ENCODE results near the gene ELOVL6. TPM values are rescaled to one million over a fixed set of nuclear protein-coding genes. Genes with fewer than 3 reads are reported as not detected.

ELOVL6 gene
- total RNA-seq, 1 donor from 2014 or later, result 3.6 TPM

DNA sequence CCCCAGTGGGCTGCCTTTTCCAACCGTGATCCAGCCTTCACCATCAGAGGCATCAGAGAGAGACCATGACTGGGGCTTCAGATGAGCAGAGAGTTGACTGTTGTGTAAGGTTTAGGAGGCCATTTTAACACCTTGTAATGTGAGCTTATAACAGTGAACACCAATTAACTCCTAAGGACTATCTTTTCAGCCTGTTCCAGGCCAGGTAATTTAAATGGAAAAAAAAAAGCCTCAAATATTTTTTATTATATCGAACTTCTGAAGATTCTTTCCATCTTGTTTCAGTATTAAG, 13.3 kb upstream of the ELOVL6 start:
- Histone ChIP-seq H3K4me3 (no peak overlapping the region), H3K4me1 (no peaks in the 10 kb centered on the region), H3K27me3 (ENCODE audit: low read depth) (no peaks in the 10 kb centered on the region), H3K27ac (no peak overlapping the region), H3K9me3 (no peaks in the 10 kb centered on the region), H3K36me3 (no peaks in the 10 kb centered on the region)
- intact Hi-C loops (cut with DNase I), result loop anchor here (10.0 kb wide), 1 partner anchor 167 kb away; no protein-coding TSS in a partner anchor
- no peak for ATAC-seq
- TF ChIP-seq, protein P1, sequence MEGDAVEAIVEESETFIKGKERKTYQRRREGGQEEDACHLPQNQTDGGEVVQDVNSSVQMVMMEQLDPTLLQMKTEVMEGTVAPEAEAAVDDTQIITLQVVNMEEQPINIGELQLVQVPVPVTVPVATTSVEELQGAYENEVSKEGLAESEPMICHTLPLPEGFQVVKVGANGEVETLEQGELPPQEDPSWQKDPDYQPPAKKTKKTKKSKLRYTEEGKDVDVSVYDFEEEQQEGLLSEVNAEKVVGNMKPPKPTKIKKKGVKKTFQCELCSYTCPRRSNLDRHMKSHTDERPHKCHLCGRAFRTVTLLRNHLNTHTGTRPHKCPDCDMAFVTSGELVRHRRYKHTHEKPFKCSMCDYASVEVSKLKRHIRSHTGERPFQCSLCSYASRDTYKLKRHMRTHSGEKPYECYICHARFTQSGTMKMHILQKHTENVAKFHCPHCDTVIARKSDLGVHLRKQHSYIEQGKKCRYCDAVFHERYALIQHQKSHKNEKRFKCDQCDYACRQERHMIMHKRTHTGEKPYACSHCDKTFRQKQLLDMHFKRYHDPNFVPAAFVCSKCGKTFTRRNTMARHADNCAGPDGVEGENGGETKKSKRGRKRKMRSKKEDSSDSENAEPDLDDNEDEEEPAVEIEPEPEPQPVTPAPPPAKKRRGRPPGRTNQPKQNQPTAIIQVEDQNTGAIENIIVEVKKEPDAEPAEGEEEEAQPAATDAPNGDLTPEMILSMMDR (IDR thresholded peaks at IDR 0.05), result no peak
- DNase-seq, result no peak

DNA sequence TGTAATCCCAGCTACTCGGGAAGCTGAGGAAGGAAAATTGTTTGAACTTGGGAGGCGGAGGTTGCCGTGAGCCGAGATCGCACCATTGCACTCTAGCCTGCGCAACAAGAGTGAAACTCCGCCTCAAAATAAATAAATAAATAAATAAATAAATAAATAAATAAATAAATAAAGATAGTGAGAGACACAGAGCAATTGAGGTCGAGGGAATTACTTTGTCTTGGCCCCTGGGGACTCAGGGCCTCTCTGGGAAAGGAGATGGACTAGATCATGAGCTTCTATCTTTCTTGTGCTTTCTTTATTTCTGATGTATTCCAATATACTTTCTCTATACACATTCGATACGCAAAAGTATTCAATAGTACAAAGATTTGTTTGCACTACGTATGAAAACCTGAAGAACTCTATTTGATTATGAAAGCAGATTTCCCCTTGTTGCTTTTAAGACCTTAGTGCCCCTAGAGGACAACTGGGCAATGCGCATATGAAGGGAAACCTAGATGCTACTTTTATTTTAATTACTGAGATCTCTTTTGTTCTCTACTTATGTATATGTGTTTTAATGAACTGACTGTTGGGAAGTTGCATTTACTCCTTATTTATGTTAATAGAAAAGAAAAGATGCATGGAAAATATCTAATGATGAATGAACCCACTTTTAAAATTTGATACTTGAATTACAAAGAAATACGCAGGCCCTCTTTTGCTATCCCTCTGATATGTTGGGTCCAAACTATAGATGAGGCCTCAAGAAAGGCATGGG, 12.8 kb upstream of the ELOVL6 start:
- Histone ChIP-seq H3K4me1 (no peaks in the 10 kb centered on the region), H3K36me3 (no peaks in the 10 kb centered on the region), H3K27me3 (ENCODE audit: low read depth) (no peaks in the 10 kb centered on the region), H3K27ac (no peak overlapping the region), H3K9me3 (no peaks in the 10 kb centered on the region), H3K4me3 (no peak overlapping the region)
- intact Hi-C loops (cut with DNase I), result loop anchor here (10.0 kb wide), 1 partner anchor 166 kb away; no protein-coding TSS in a partner anchor
- peak in 1 of 2 donors; percentile 68 for ATAC-seq
- DNase-seq, result no peak
- TF ChIP-seq, protein P1 (IDR thresholded peaks at IDR 0.05), result peak; percentile 80

DNA sequence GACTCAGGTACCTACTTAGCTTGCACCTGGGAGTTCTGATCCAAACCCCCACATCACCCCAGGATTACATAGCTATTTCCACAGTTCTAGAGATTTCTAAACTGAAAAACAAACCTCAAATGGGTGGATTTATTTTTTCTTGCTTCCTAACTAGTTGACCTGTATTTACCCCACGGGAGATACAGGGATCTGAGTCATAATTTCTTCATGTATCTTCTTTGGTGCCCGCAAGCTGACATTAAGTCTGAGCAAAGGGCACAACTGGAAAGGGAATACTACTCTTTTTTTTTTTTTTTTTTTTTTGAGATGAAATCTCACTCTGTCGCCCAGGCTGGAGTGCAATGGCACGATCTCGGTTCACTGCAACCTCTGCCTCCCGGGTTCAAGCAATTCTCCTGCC, 10.0 kb upstream of the ELOVL6 start:
- DNase-seq (no peak), ATAC-seq (no peak)
- TF ChIP-seq, protein P1 (IDR thresholded peaks at IDR 0.05), result no peak
- Histone ChIP-seq H3K27me3 (ENCODE audit: low read depth) (no peaks in the 10 kb centered on the region), H3K36me3 (no peaks in the 10 kb centered on the region), H3K9me3 (no peaks in the 10 kb centered on the region), H3K4me1 (no peaks in the 10 kb centered on the region), H3K4me3 (no peak overlapping the region), H3K27ac (no peak overlapping the region)
- intact Hi-C loops (cut with DNase I), result no loop called here

DNA sequence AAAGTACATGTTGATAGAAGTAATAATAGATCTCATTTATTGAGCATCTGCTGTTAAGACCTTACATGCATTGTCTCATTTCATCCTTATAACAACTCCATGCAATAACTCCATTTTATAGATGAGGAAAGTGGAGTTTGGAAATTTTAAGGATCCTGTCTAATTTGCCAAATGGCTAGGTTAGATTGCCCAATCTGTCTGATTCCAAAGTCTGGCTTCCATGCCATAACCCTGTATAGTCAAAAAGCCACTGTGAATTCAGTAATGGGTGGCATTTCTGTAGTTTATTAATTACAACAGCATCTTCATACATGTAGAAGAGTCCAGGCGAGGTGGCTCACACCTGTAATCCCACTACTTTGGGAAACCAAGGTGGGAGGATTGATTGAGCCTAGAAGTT, 8.8 kb upstream of the ELOVL6 start:
- no peak overlapping the region for H3K4me3 ChIP-seq
- ATAC-seq, result no peak
- H3K9me3 ChIP-seq, result no peaks in the 10 kb centered on the region
- H3K4me1 ChIP-seq, result no peaks in the 10 kb centered on the region
- TF ChIP-seq, protein P1 (IDR thresholded peaks at IDR 0.05), result no peak
- H3K27ac ChIP-seq, result no peak overlapping the region
- DNase-seq, result no peak
- H3K36me3 ChIP-seq, result no peaks in the 10 kb centered on the region
- peaks cover 1% of the 10 kb centered on the region for H3K27me3 ChIP-seq (ENCODE audit: low read depth)
- intact Hi-C loops (cut with DNase I), result no loop called here

DNA sequence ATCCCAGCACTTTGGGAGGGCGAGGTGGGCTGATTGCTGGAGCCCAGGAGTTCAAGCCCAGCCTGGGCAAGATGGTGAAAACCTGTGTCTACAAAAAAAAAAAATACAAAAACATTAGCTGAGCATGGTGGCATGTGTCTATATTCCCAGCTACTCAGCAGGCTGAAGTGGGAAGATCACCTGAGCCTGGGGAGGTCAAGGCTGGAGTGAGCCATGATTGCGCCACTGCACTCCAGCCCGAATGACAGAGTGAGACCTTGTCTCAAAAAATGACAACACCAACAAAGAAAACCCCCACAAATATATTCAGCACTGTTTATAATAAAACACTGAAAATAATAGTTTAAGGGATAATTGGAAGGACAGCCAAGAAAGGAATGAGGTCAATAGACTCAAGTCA, 3.6 kb upstream of the ELOVL6 start:
- peaks cover 7% of the 10 kb centered on the region for H3K4me1 ChIP-seq
- no peaks in the 10 kb centered on the region for H3K36me3 ChIP-seq
- TF ChIP-seq, protein P1 (IDR thresholded peaks at IDR 0.05), result no peak
- ATAC-seq (no peak), DNase-seq (no peak)
- no peak overlapping the region for H3K4me3 ChIP-seq
- H3K9me3 ChIP-seq, result no peaks in the 10 kb centered on the region
- intact Hi-C loops (cut with DNase I), result no loop called here
- peaks cover 10% of the 10 kb centered on the region for H3K27me3 ChIP-seq (ENCODE audit: low read depth)
- no peak overlapping the region for H3K27ac ChIP-seq
